ENCODE results near the gene PSTK.

DNA sequence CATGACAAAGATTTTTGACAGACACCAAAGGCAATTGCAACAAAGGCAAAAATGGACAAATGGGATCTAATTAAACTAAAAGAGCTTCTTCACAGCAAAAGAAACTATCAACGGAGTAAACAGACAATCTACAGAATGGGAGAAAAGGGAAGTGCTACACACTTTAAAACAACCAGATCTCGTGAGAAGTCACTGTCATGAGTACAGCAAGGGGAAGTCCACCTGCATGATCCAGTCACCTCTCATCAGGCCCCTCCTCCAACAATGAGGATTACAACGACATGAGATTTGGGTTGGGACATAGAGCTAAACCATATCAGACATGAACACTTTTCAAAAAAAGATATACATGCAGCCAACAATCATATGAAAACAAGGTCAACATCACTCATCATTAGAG, 11.5 kb upstream of the PSTK start:
- TF ChIP-seq POLR2AphosphoS5 (IDR thresholded peaks at IDR 0.05; ENCODE audit: low read depth, low read length) (no peak), POLR2A (IDR thresholded peaks at IDR 0.05; ENCODE audit: low read depth, low read length) (no peak), TAF1 (IDR thresholded peaks at IDR 0.05; ENCODE audit: borderline replicate concordance, low read depth, low read length) (no peak)

All from GM12892 (cell line).